Mesodermal cell (in vitro differentiated cells): ENCODE data around the gene C3. TPM values are rescaled to one million over a fixed set of nuclear protein-coding genes. Genes with fewer than 3 reads are reported as not detected.
"Not testable (repeated sequence)": the region's sequence is repeated elsewhere in the genome, so short reads cannot be mapped to it uniquely, and the experiment has no call there.

Experiments used
- H3K27ac ChIP-seq: 2 replicates; pipeline ENCODE4 v1.7.0; 2013; ENCODE audit warnings: mild to moderate bottlenecking, low read depth, low read length, moderate library complexity; ENCODE audit not compliant: severe bottlenecking
- H3K36me3 ChIP-seq: 2 replicates; pipeline ENCODE4 v1.7.1; 2013; ENCODE audit warnings: mild to moderate bottlenecking, low read length, moderate library complexity; ENCODE audit not compliant: control insufficient read depth, insufficient read depth
- H3K4me1 ChIP-seq: one replicate; pipeline ENCODE4 v1.7.1; 2013; ENCODE audit warnings: mild to moderate bottlenecking, low read length; ENCODE audit not compliant: insufficient read depth, control insufficient read depth, poor library complexity, severe bottlenecking
- H3K4me3 ChIP-seq: 2 replicates; pipeline ENCODE4 v1.7.0; 2013; ENCODE audit warnings: low read length, control low read depth, mild to moderate bottlenecking; ENCODE audit not compliant: insufficient read depth, poor library complexity, severe bottlenecking; ENCODE audit errors: extremely low read depth
- H3K9me3 ChIP-seq: 2 replicates; pipeline ENCODE4 v1.7.1; 2013; ENCODE audit warnings: mild to moderate bottlenecking, low read length, moderate library complexity; ENCODE audit not compliant: control insufficient read depth
- WGBS, 2 experiments: methylation state at CpG; one replicate each; pipeline ENCODE4 v1.1.5; 2013; ENCODE audit warnings: missing lambda C conversion rate in 2 of 2; ENCODE audit not compliant: insufficient coverage in 2 of 2; 5-methylcytosine and 5-hydroxymethylcytosine counted together
- polyA plus RNA-seq, 2 experiments: library from polyadenylated mRNA; stranded (reverse); fragments of 50-300 nt; gene quantifications; one replicate each; pipeline ENCODE4 v1.2.3, GENCODE V29; 2013

The C3 gene
- polyA plus RNA-seq (2013, experiment 1 of 2) = 2.9 TPM
- polyA plus RNA-seq (2013, experiment 2 of 2) = 2.0 TPM

DNA sequence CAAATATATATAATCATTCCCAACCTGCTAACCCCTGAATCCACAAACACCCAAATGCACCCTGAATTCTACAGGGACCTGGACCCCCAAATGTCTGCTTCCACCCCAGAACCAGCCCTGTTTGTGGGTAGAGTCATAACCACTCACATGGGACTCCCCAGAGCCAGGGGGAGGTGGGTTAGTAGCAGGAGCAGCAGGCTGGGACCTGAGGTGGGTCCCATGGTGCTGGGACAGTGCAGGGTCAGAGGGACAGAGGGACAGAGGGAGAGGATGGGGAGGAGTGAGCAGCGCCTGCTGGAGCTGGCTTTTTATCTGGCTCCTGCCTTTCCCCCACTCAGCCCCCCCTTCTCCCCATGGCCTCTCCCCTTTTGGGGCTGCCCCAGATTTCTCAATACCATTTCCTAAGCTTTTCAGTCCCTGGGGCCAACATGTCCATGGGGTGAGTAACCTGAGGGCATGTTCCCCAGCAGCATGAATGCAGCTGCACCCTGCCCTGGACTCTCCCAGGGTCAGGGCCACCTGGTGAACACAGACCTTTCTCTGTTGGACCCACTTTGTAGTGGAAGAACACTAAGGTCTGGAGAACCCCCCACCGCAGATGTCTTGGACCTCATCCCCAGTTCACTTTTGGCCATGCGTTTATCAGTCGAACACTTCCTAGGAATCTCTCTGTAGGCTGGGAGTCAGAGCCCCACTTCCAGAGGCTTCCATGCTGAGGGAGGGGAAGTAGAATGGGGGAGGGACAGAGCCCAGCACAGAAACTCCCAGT, at the start of gene C3:
Gene C3, minus strand, starts transcription at position 282 of the 769 bp plus-strand sequence. Its CDS starts 61 bp downstream, at position 221.
- H3K36me3 ChIP-seq = no peaks in the 10 kb centered on the region
- H3K27ac ChIP-seq = no peak within 1 kb of the TSS
- WGBS, 2 experiments = 80 to 91% methylated on average over 1 to 3 of the region's 4 CpGs
- H3K4me1 ChIP-seq = peaks cover 5% of the 10 kb centered on the region
- no peak within 1 kb of the TSS for H3K4me3 ChIP-seq
- H3K9me3 ChIP-seq = peaks cover 9% of the 10 kb centered on the region

DNA sequence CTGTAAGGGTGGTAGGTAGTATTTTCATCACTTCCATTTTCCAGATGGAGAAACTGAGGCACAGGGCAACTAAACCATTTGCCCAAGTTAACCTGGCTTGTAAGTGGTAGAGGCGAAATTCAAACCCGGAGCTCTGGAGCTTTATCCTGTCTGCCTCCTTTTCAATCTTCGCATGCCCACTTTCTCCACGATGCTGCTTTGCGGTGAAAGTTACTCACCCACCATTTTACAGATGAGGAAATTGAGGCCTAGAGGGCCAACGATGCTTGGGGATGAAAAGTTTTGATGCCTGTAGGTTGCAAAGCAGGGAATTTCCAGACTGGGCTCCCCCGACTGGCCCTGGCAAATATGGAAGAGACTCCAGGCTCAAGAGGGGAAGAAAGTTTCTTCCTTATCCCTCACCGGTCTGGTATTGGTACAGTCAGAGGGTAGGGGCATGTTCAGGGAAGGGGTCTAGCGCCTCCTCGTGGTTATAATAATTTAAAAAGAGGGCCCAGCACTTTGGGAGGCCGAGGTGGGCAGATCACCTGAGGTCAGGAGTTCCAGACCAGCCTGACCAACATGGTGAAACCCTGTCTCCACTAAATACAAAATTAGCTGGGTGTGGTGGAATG, 48.7 kb upstream of the C3 start:
- no peaks in the 10 kb centered on the region for H3K9me3 ChIP-seq
- H3K27ac ChIP-seq = no peak overlapping the region
- H3K4me3 ChIP-seq = no peak overlapping the region
- WGBS, 2 experiments = 54 to 81% methylated on average over 4 to 7 of the region's 11 CpGs
- no peaks in the 10 kb centered on the region for H3K36me3 ChIP-seq
- peaks cover 11% of the 10 kb centered on the region for H3K4me1 ChIP-seq

DNA sequence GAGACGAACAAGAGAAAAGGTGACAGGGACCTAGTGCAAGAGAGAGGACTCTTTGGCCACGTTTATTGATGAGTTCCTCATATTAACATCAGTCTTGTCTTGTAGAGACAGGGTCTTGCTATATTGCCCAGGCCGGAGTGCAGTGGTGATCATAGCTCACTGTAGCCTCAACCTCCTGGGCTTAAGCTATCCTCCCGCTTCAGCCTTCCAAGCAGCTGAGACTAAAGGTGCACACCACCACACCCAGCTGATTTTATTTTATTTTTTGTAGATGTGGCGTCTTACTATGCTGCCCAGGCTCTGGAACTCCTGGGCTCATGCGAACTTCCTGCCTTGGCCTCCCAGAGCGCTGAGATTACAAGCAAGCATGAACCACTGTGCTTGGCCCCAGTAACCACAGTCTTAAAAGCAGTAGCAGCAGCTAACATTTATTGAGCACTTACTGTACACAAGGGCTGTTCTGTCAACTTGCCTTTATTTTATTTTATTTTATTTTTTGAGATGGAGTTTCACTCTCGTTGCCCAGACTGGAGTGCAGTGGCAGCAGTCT, 47.9 kb upstream of the C3 start:
- 81 to 84% methylated on average over 5 to 6 of the region's 8 CpGs for WGBS, 2 experiments
- peak overlapping the region; percentile 35 for H3K4me3 ChIP-seq
- peaks cover 11% of the 10 kb centered on the region for H3K4me1 ChIP-seq
- H3K9me3 ChIP-seq = no peaks in the 10 kb centered on the region
- H3K27ac ChIP-seq = no peak overlapping the region
- H3K36me3 ChIP-seq = no peaks in the 10 kb centered on the region

GRCh38 chr19:6767357-6768235, 47.1 kb upstream of the C3 start, which contains the start of gene SH2D3A:
Gene SH2D3A (minus strand): TSS chr19:6767435. CDS start chr19:6763748, 3,687 bp downstream.
- WGBS, 2 experiments = 8% methylated on average over 30 to 36 of the region's 47 CpGs
- H3K27ac ChIP-seq = no peak within 1 kb of the TSS

DNA sequence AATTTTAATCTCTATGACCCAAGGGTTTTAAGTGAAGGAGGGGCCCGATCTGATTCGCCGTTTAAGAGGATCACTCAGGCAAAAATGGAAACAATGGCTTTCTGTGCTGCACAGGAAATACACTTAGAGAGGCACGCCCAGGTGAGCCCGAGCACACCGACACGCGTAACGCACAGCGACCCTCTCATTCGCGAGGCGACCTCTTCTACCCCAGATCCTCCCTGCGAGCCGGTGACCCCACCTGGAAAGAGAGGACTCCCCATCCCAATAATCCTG, 46.6 kb upstream of the C3 start:
- peak overlapping the region; percentile 35 for H3K4me3 ChIP-seq
- no peaks in the 10 kb centered on the region for H3K9me3 ChIP-seq
- H3K36me3 ChIP-seq = no peaks in the 10 kb centered on the region
- 5 to 6% methylated on average over 14 to 15 of the region's 15 CpGs for WGBS, 2 experiments
- H3K27ac ChIP-seq = no peak overlapping the region
- peaks cover 11% of the 10 kb centered on the region for H3K4me1 ChIP-seq

More at GRCh38 chr19:6767357-6768235, 47.1 kb upstream of the C3 start, which contains the start of gene SH2D3A:
- Histone ChIP-seq H3K4me1 (peaks cover 11% of the 10 kb centered on the region), H3K4me3 (peak within 1 kb of the TSS; percentile 35), H3K36me3 (no peaks in the 10 kb centered on the region), H3K9me3 (no peaks in the 10 kb centered on the region)

- no peaks in the 10 kb centered on the region for H3K9me3 ChIP-seq
- WGBS, 2 experiments = 32 to 43% methylated on average over 13 to 16 of the region's 16 CpGs
- H3K4me1 ChIP-seq = peaks cover 11% of the 10 kb centered on the region
- H3K4me3 ChIP-seq = peak overlapping the region; percentile 35
- H3K27ac ChIP-seq = no peak overlapping the region
- H3K36me3 ChIP-seq = no peaks in the 10 kb centered on the region
These were observed 46.1 kb upstream of the C3 start for GRCh38 chr19:6766357-6767080.

DNA sequence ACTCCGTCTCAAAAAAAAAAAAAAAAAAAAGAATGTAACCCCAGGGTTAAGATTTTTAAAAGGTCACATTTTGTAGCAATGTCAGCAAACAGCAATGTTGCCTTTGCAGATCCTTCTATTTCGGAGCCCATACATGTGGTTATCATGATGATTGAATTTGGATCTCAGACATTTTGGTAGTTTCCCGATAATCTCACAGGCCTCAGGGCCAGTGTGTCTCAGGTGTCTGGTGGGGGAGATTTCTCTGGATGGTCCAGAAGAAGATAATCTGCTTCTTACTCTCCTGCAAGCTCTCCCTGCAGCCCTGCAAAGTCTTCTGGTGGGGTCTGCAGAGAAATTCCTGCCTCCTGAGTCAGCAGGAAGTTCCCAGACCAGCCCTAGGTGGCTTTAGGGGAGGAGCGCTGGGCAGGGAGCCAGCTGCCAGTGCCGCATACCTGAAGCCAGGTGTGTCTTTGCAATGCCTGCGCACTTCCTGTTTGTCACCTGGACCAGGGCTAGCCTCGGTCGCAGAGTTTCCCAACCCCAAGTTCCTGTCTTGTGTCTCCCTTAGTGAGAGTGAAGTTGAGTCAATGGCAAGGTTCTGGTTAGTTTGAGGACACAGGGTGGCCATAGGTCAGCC, 45.4 kb upstream of the C3 start:
- Histone ChIP-seq H3K4me1 (peaks cover 11% of the 10 kb centered on the region), H3K27ac (peak overlapping the region; percentile 13), H3K36me3 (no peaks in the 10 kb centered on the region), H3K4me3 (no peak overlapping the region), H3K9me3 (no peaks in the 10 kb centered on the region)
- WGBS, 2 experiments = 30 to 34% methylated on average over 7 of the region's 8 CpGs

DNA sequence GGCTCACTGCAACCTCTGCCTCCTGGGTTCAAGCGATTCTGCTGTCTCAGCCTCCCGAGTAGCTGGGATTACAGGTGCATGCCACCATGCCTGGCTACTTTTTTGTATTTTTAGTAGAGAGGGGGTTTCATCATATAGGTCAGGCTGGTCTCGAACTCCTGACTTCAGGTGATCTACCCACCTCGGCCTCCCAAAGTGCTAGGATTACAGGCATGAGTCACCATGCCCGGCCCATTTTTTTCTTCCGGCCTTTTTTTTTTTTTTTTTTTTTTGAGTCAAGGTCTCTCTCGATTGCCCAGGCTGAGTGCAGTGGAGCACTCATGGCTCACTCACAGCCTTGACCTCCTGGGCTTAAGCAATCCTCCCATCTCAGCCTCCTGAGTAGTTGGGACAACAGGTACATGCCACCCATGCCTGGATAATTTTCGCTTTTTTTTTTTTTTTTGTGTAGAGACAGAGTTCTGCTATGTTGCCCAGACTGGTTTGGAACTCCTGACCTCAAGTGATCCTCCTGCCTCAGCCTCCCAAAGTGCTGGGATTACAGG, 41.9 kb upstream of the C3 start:
- not testable (repeated sequence) for H3K27ac ChIP-seq, H3K9me3 ChIP-seq, H3K36me3 ChIP-seq, H3K4me3 ChIP-seq
- H3K4me1 ChIP-seq = peaks cover 11% of the 10 kb centered on the region
- WGBS, 2 experiments = 93 to 94% methylated on average over 6 of the region's 8 CpGs

- Histone ChIP-seq H3K9me3 (no peaks in the 10 kb centered on the region), H3K27ac (no peak overlapping the region), H3K4me1 (peaks cover 9% of the 10 kb centered on the region), H3K4me3 (no peak overlapping the region), H3K36me3 (no peaks in the 10 kb centered on the region)
- WGBS, 2 experiments = 86 to 100% methylated on average over 1 of the region's 4 CpGs
These were observed 40.7 kb upstream of the C3 start for GRCh38 chr19:6761053-6761676.
